Karpas-422 (cell line): ENCODE measurements around the gene GOLGA6L7. TPM values are rescaled to one million over a fixed set of nuclear protein-coding genes. Genes with fewer than 3 reads are reported as not detected.

Experiments
- DNase-seq: peaks from one replicate; pipeline ENCODE4 v3.0.0-alpha.2; 2015
- H2AFZ ChIP-seq: fragments of 200-600 bp; sonication (generic); 2 replicates; pipeline ENCODE4 v1.6.1; 2014; ENCODE audit warnings: antibody characterized with exemption, low read length, mixed read lengths
- H3K27ac ChIP-seq: fragments of 200-600 bp; sonication (generic); 2 replicates; pipeline ENCODE4 v1.5.1; 2014; ENCODE audit warnings: mild to moderate bottlenecking, low read length, moderate library complexity
- H3K27me3 ChIP-seq: fragments of 200-600 bp; sonication (generic); 2 replicates; pipeline ENCODE4 v1.6.1; 2014; ENCODE audit warnings: low read length, mixed read lengths
- H3K36me3 ChIP-seq: fragments of 200-600 bp; sonication (generic); 2 replicates; pipeline ENCODE4 v1.6.1; 2014; ENCODE audit warnings: low read length, mixed read lengths; ENCODE audit not compliant: insufficient read depth
- H3K4me1 ChIP-seq: fragments of 200-600 bp; sonication (generic); 2 replicates; pipeline ENCODE4 v1.6.1; 2014; ENCODE audit warnings: mild to moderate bottlenecking, low read length, mixed read lengths
- H3K4me2 ChIP-seq: fragments of 200-600 bp; sonication (generic); 2 replicates; pipeline ENCODE4 v1.6.1; 2014; ENCODE audit warnings: low read length, low read depth, mild to moderate bottlenecking; ENCODE audit not compliant: poor library complexity, severe bottlenecking
- H3K4me3 ChIP-seq: fragments of 200-600 bp; sonication (generic); 2 replicates; pipeline ENCODE4 v1.5.1; 2014; ENCODE audit warnings: mild to moderate bottlenecking, antibody characterized with exemption, low read length, mixed read lengths
- H3K79me2 ChIP-seq: fragments of 200-600 bp; sonication (generic); 2 replicates; pipeline ENCODE4 v1.6.1; 2014; ENCODE audit warnings: mild to moderate bottlenecking, low read length, mixed read lengths
- H3K9ac ChIP-seq: fragments of 200-600 bp; sonication (generic); 2 replicates; pipeline ENCODE4 v1.6.0; 2014; ENCODE audit warnings: low read length
- H3K9me2 ChIP-seq: fragments of 200-600 bp; sonication (generic), shearing (Covaris generic); replicated peaks from 2 replicates; pipeline ENCODE4 v1.6.0; 2014; ENCODE audit warnings: mild to moderate bottlenecking, low read length, moderate library complexity; ENCODE audit not compliant: insufficient read depth
- H3K9me3 ChIP-seq: fragments of 300-700, 200-600 bp; sonication (generic); 2 replicates; pipeline ENCODE4 v1.6.1; 2014; ENCODE audit warnings: low read length, mixed read lengths
- H4K20me1 ChIP-seq: fragments of 200-600 bp; sonication (generic); 2 replicates; pipeline ENCODE4 v1.6.1; 2014; ENCODE audit warnings: mild to moderate bottlenecking, antibody characterized with exemption, low read length, low read depth; ENCODE audit not compliant: insufficient read depth
- total RNA-seq: library from RNA; depleted of rRNA; stranded (reverse); fragments of >200 nt; shearing (Covaris generic); gene quantifications from 2 replicates; pipeline ENCODE4 v1.2.3, GENCODE V29; 2014; ENCODE audit warnings: low replicate concordance

GOLGA6L7 gene
- total RNA-seq, 1 experiment from 2014 or later: not detected

GRCh38 chr15:28879551-28879950 lies 31.1 kb upstream of the GOLGA6L7 start:
- Histone ChIP-seq H3K79me2 (no peaks in the 10 kb centered on the region), H3K9me3 (no peaks in the 10 kb centered on the region)

DNA sequence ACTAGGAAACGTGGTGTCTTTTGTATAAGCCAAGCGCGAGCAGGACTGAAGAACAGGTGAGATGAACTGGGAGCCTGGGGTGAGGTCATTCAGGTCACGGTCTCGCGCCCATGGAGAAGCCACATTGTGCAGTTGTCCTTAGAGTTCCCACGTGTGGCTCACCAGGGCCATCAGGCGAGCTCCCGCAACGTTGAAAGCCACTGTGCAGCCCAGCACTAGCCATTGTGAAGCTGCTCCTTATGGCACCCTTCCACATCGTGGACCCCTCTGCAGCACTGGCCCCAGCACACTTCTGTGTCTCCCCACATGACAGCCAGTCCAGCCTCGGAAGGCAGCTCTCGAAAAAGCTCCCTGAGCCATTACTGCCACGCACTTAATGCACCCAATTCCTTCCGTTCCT lies 29.8 kb upstream of the GOLGA6L7 start:
- H3K4me2 ChIP-seq: no peak overlapping the region
- H3K36me3 ChIP-seq: no peaks in the 10 kb centered on the region
- no peaks in the 10 kb centered on the region for H3K9me3 ChIP-seq
- H2AFZ ChIP-seq: no peak overlapping the region
- no peak overlapping the region for H3K27ac ChIP-seq
- H4K20me1 ChIP-seq: no peaks in the 10 kb centered on the region
- no peaks in the 10 kb centered on the region for H3K4me1 ChIP-seq
- no peak overlapping the region for H3K4me3 ChIP-seq
- H3K27me3 ChIP-seq: no peaks in the 10 kb centered on the region
- no peak overlapping the region for H3K9ac ChIP-seq
- no peaks in the 10 kb centered on the region for H3K79me2 ChIP-seq
- no peaks in the 10 kb centered on the region for H3K9me2 ChIP-seq
- DNase-seq: no peak

More at GRCh38 chr15:28879551-28879950, 31.1 kb upstream of the GOLGA6L7 start:
- Histone ChIP-seq H3K27me3 (no peaks in the 10 kb centered on the region), H3K9ac (no peak overlapping the region), H3K4me2 (no peak overlapping the region), H2AFZ (no peak overlapping the region), H4K20me1 (no peaks in the 10 kb centered on the region), H3K27ac (no peak overlapping the region), H3K36me3 (no peaks in the 10 kb centered on the region), H3K4me3 (no peak overlapping the region), H3K4me1 (no peaks in the 10 kb centered on the region), H3K9me2 (no peaks in the 10 kb centered on the region)
- DNase-seq: no peak

- Histone ChIP-seq H3K9me3 (no peaks in the 10 kb centered on the region), H3K9ac (no peak overlapping the region), H3K4me2 (no peak overlapping the region), H3K9me2 (no peaks in the 10 kb centered on the region), H2AFZ (no peak overlapping the region), H3K4me3 (no peak overlapping the region), H3K79me2 (no peaks in the 10 kb centered on the region), H3K27me3 (no peaks in the 10 kb centered on the region), H3K27ac (no peak overlapping the region), H4K20me1 (no peaks in the 10 kb centered on the region), H3K4me1 (no peaks in the 10 kb centered on the region), H3K36me3 (no peaks in the 10 kb centered on the region)
- no peak for DNase-seq
Observed at GRCh38 chr15:28876845-28877185, 28.4 kb upstream of the GOLGA6L7 start.

- no peak overlapping the region for H3K4me3 ChIP-seq
- no peak overlapping the region for H3K4me2 ChIP-seq
- DNase-seq: no peak
- no peaks in the 10 kb centered on the region for H3K79me2 ChIP-seq
- no peaks in the 10 kb centered on the region for H3K36me3 ChIP-seq
- H4K20me1 ChIP-seq: no peaks in the 10 kb centered on the region
- H3K27ac ChIP-seq: no peak overlapping the region
- no peak overlapping the region for H2AFZ ChIP-seq
- H3K9ac ChIP-seq: no peak overlapping the region
- no peaks in the 10 kb centered on the region for H3K9me2 ChIP-seq
- no peaks in the 10 kb centered on the region for H3K4me1 ChIP-seq
- no peaks in the 10 kb centered on the region for H3K9me3 ChIP-seq
- H3K27me3 ChIP-seq: no peaks in the 10 kb centered on the region
Observed at GRCh38 chr15:28876131-28876844, 27.8 kb upstream of the GOLGA6L7 start.

DNA sequence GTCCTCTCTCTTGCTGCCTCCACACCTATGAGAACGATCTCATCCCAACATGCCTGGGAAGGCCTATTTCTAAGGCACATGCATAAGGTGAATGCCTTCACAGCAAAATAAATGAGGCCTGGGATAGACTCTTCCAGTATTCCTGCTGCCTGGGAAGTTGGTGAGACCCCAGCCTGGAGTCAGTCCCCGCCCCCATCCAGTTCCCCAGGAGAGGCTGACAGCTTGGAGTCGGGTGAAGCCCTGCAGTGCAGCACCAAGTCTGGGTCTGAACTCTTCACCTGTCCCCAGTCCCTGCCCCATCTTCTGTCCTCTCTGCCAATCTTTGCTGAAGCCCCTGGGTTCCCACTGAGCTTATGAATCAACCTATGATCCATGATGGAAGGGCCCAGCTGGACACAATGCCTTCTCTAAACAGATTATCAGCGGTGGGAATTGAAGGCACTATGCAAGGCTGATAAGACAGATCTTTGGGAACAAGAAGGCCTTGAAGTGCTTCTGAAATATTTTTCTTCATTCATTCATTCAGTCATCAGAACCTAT lies 27.1 kb upstream of the GOLGA6L7 start:
- Histone ChIP-seq H3K36me3 (no peaks in the 10 kb centered on the region), H3K9ac (no peak overlapping the region), H4K20me1 (no peaks in the 10 kb centered on the region)

GRCh38 chr15:28873585-28874190 lies 25.2 kb upstream of the GOLGA6L7 start:
- Histone ChIP-seq H3K9me3 (no peaks in the 10 kb centered on the region), H4K20me1 (no peaks in the 10 kb centered on the region), H3K27ac (no peak overlapping the region), H3K4me3 (no peak overlapping the region), H2AFZ (no peak overlapping the region), H3K9me2 (no peaks in the 10 kb centered on the region), H3K79me2 (no peaks in the 10 kb centered on the region), H3K9ac (no peak overlapping the region), H3K4me2 (no peak overlapping the region), H3K36me3 (no peaks in the 10 kb centered on the region), H3K4me1 (no peaks in the 10 kb centered on the region), H3K27me3 (no peaks in the 10 kb centered on the region)
- DNase-seq: no peak

More for the DNA sequence above, 27.1 kb upstream of the GOLGA6L7 start:
- no peak overlapping the region for H3K4me3 ChIP-seq
- no peak overlapping the region for H2AFZ ChIP-seq
- H3K9me3 ChIP-seq: no peaks in the 10 kb centered on the region
- no peak overlapping the region for H3K4me2 ChIP-seq
- no peaks in the 10 kb centered on the region for H3K9me2 ChIP-seq
- no peak for DNase-seq
- no peaks in the 10 kb centered on the region for H3K27me3 ChIP-seq
- no peaks in the 10 kb centered on the region for H3K79me2 ChIP-seq
- no peak overlapping the region for H3K27ac ChIP-seq
- no peaks in the 10 kb centered on the region for H3K4me1 ChIP-seq

- Histone ChIP-seq H3K27me3 (no peaks in the 10 kb centered on the region), H4K20me1 (no peaks in the 10 kb centered on the region), H3K9me3 (no peaks in the 10 kb centered on the region), H3K9ac (no peak overlapping the region), H3K4me1 (no peaks in the 10 kb centered on the region), H3K27ac (no peak overlapping the region), H3K9me2 (no peaks in the 10 kb centered on the region), H3K4me3 (no peak overlapping the region), H2AFZ (no peak overlapping the region), H3K79me2 (no peaks in the 10 kb centered on the region), H3K36me3 (no peaks in the 10 kb centered on the region), H3K4me2 (no peak overlapping the region)
- DNase-seq: no peak
Observed at GRCh38 chr15:28873006-28873405, 24.6 kb upstream of the GOLGA6L7 start.

- Histone ChIP-seq H3K4me2 (no peak overlapping the region), H3K27me3 (no peaks in the 10 kb centered on the region), H3K36me3 (no peaks in the 10 kb centered on the region), H3K4me3 (no peak overlapping the region), H3K79me2 (no peaks in the 10 kb centered on the region), H4K20me1 (no peaks in the 10 kb centered on the region), H3K9me3 (no peaks in the 10 kb centered on the region), H3K9me2 (no peaks in the 10 kb centered on the region), H3K9ac (no peak overlapping the region), H3K27ac (no peak overlapping the region), H3K4me1 (no peaks in the 10 kb centered on the region), H2AFZ (no peak overlapping the region)
- DNase-seq: no peak
Observed at GRCh38 chr15:28871168-28871567, 22.7 kb upstream of the GOLGA6L7 start.
